ENCODE data around the gene GLIS2.

GLIS2 gene

DNA sequence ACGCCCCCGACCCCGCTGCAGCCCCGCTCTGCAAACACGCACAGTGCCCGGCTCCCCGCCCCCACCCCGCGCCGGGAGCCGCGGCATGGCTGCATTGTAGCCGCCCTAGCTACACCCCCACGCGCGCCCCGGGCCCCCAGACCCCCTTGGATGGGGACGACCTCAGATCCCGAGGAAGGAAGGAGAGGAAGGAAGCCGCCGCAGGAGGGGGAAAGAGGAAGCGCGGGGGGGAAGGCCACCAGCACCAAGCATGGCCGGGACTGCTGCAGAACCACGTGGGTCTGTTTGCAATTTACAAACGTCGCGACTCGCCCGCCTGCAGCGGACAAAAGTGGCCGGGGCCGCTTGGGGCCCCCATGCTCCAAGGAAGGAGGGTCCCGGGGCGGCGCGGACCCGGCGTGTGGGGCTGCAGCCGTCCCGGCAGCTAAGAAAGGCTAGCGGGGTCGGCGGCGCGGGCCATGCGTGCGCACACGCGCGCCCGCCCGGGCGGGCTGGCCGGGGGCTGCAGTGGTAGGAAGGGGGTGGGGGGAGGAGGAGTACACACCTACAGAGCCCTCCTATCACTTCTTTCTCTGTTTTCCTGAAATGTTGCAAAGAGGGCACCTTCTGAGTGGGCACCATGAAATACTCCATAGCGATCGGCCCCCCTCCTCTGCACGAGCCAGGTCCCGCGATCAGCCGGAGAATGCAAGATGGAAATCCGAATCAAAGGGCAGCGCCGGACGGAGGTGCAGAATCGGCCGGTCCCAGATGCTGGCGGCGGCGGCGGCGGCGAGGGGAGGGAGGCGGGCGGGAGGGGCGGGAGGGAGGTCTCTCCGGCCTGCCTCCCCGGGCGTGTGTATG lies 43.5 kb upstream of the GLIS2 start:
- peak; percentile 6 for TF ChIP-seq CTCF (IDR thresholded peaks at IDR 0.05)
- Histone ChIP-seq H3K36me3 (no peaks in the 10 kb centered on the region), H3K4me1 (ENCODE audit: control insufficient read depth in 1 of 2, insufficient read depth in 1 of 2, low read depth in 1 of 2, low read length in 1 of 2) (peaks cover 28 to 32% of the 10 kb centered on the region in 2 experiments), H3K27ac (peak overlapping the region; percentile 89), H3K4me3 (ENCODE audit: low read depth in 1 of 2, low read length in 1 of 2) (peak overlapping the region; percentile 80 to 91), H3K27me3 (no peaks in the 10 kb centered on the region), H3K9me3 (no peaks in the 10 kb centered on the region)

- peak overlapping the region; percentile 89 for H3K27ac ChIP-seq
- no peaks in the 10 kb centered on the region for H3K9me3 ChIP-seq
- peaks cover 28 to 32% of the 10 kb centered on the region in 2 experiments for H3K4me1 ChIP-seq (ENCODE audit: control insufficient read depth in 1 of 2, insufficient read depth in 1 of 2, low read depth in 1 of 2, low read length in 1 of 2)
- H3K27me3 ChIP-seq = no peaks in the 10 kb centered on the region
- H3K36me3 ChIP-seq = no peaks in the 10 kb centered on the region
- no peak for TF ChIP-seq CTCF (IDR thresholded peaks at IDR 0.05)
- peak overlapping the region; percentile 61 to 80 for H3K4me3 ChIP-seq (ENCODE audit: low read depth in 1 of 2, low read length in 1 of 2)
These were observed 42.0 kb upstream of the GLIS2 start for GRCh38 chr16:4273858-4274311.

GRCh38 chr16:4275861-4276260 lies 40.0 kb upstream of the GLIS2 start:
- TF ChIP-seq CTCF (IDR thresholded peaks at IDR 0.05) = no peak

DNA sequence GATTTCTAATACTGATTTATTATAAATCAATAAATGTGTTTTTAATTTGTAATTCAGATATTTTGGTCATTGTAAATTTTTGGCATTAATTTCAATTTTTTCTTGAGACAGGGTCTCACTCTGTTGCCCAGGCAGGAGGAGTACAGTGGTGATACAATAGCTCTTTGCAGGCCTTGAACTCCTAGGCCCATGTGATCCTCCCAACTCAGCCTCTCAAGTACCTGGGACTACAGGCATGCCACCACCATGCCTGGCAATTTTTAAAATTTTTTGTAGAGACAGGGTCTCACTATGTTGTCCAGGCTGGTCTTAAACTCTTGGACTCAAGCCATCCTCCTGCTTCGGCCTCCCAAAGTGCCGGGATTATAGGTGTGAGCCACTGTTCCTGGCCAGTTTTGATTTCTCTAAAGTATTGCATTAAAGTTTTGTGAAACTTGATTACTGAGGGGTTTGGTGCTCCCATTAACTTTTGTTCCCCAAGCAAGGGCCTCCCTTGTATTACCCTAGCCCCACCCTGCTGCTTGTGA lies 37.8 kb upstream of the GLIS2 start:
- Histone ChIP-seq H3K4me3 (ENCODE audit: low read depth in 1 of 2, low read length in 1 of 2) (no peak overlapping the region), H3K9me3 (no peaks in the 10 kb centered on the region), H3K27me3 (no peaks in the 10 kb centered on the region), H3K4me1 (ENCODE audit: control insufficient read depth in 1 of 2, insufficient read depth in 1 of 2, low read depth in 1 of 2, low read length in 1 of 2) (peaks cover 10 to 17% of the 10 kb centered on the region in 2 experiments), H3K36me3 (no peaks in the 10 kb centered on the region), H3K27ac (no peak overlapping the region)
- TF ChIP-seq CTCF (IDR thresholded peaks at IDR 0.05) = no peak

More at GRCh38 chr16:4275861-4276260, 40.0 kb upstream of the GLIS2 start:
- H3K27me3 ChIP-seq = no peaks in the 10 kb centered on the region
- no peaks in the 10 kb centered on the region for H3K36me3 ChIP-seq
- H3K4me1 ChIP-seq (ENCODE audit: control insufficient read depth in 1 of 2, insufficient read depth in 1 of 2, low read depth in 1 of 2, low read length in 1 of 2) = peaks cover 27 to 31% of the 10 kb centered on the region in 2 experiments
- H3K4me3 ChIP-seq (ENCODE audit: low read depth in 1 of 2, low read length in 1 of 2) = no peak overlapping the region
- no peaks in the 10 kb centered on the region for H3K9me3 ChIP-seq
- H3K27ac ChIP-seq = no peak overlapping the region

DNA sequence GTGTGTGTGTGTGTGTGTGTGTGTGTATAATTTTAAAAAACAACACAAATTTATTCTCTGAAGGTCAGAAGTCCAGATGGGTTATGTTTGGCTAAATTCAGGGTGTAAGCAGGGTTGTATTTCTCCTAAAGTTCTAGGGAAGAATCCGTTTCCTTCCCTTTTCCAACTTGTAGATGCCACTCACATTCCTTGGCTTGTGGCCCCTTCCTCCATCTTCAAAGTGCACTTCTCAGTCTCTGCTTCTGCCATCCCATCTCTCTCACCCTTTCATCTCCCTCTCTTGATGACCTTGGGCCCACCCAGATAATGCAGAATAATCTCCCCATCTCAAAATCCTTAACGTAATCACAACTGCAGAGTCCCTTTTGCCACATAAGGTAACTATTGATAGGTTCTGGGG lies 35.2 kb upstream of the GLIS2 start:
- Histone ChIP-seq H3K4me3 (ENCODE audit: low read depth in 1 of 2, low read length in 1 of 2) (no peak overlapping the region), H3K9me3 (no peaks in the 10 kb centered on the region), H3K27me3 (no peaks in the 10 kb centered on the region), H3K36me3 (no peaks in the 10 kb centered on the region), H3K4me1 (ENCODE audit: control insufficient read depth in 1 of 2, insufficient read depth in 1 of 2, low read depth in 1 of 2, low read length in 1 of 2) (no peaks in the 10 kb centered on the region), H3K27ac (no peak overlapping the region)
- no peak for TF ChIP-seq CTCF (IDR thresholded peaks at IDR 0.05)

Measured in neutrophil (primary cell).